Mesendoderm (in vitro differentiated cells): ENCODE results near the gene RGL1.

Experiments used
- DNase-seq: peaks from one replicate; pipeline ENCODE4 v3.0.0; 2013
- H2AK5ac ChIP-seq: 2 replicates; pipeline ENCODE4 v1.6.1; 2013; ENCODE audit warnings: low read length, inconsistent platforms
- H2BK120ac ChIP-seq: 2 replicates; pipeline ENCODE4 v1.6.1; 2013; ENCODE audit warnings: low read depth, mild to moderate bottlenecking, low read length, moderate library complexity, mixed read lengths
- H2BK15ac ChIP-seq: replicated peaks from 2 replicates; pipeline ENCODE4 v1.6.1; 2013; ENCODE audit warnings: low read depth, mild to moderate bottlenecking, moderate library complexity
- H2BK5ac ChIP-seq: 2 replicates; pipeline ENCODE4 v1.6.1; 2013; ENCODE audit warnings: low read length, inconsistent platforms
- H3K18ac ChIP-seq: 2 replicates; pipeline ENCODE4 v1.6.1; 2013; ENCODE audit warnings: mild to moderate bottlenecking, low read length, mixed read lengths
- H3K23ac ChIP-seq: one replicate; pipeline ENCODE4 v1.6.1; 2013; ENCODE audit warnings: low read length
- H3K27ac ChIP-seq: 2 replicates; pipeline ENCODE4 v1.5.1; 2013; ENCODE audit warnings: low read depth, mild to moderate bottlenecking, inconsistent platforms, low read length, moderate library complexity
- H3K27me3 ChIP-seq: 2 replicates; pipeline ENCODE4 v1.6.1; 2013; ENCODE audit warnings: low read length, control low read depth, mild to moderate bottlenecking, inconsistent platforms; ENCODE audit not compliant: insufficient read depth, poor library complexity
- H3K36me3 ChIP-seq: 2 replicates; pipeline ENCODE4 v1.6.1; 2013; ENCODE audit warnings: low read length, inconsistent platforms; ENCODE audit not compliant: control insufficient read depth, insufficient read depth
- H3K4ac ChIP-seq: one replicate; pipeline ENCODE4 v1.6.1; 2013; ENCODE audit warnings: low read depth, mild to moderate bottlenecking, low read length, moderate library complexity
- H3K4me1 ChIP-seq: 2 replicates; pipeline ENCODE4 v1.6.1; 2013; ENCODE audit warnings: low read depth, low read length, inconsistent platforms; ENCODE audit not compliant: control insufficient read depth
- H3K4me2 ChIP-seq: 2 replicates; pipeline ENCODE4 v1.6.1; 2013; ENCODE audit warnings: low read length
- H3K4me3 ChIP-seq: 2 replicates; pipeline ENCODE4 v1.5.1; 2013; ENCODE audit warnings: mild to moderate bottlenecking, low read length
- H3K56ac ChIP-seq: one replicate; pipeline ENCODE4 v1.6.1; 2013; ENCODE audit warnings: low read length
- H3K79me1 ChIP-seq: 2 replicates; pipeline ENCODE4 v1.6.1; 2013; ENCODE audit warnings: low read length, inconsistent platforms
- H3K79me2 ChIP-seq: 2 replicates; pipeline ENCODE4 v1.6.1; 2013; ENCODE audit warnings: mild to moderate bottlenecking, low read length; ENCODE audit not compliant: control insufficient read depth, insufficient read depth
- H3K9ac ChIP-seq: 2 replicates; pipeline ENCODE4 v1.6.1; 2013; ENCODE audit warnings: low read length, inconsistent platforms
- H4K5ac ChIP-seq: one replicate; pipeline ENCODE4 v1.6.1; 2013; ENCODE audit warnings: low read length
- H4K8ac ChIP-seq: one replicate; pipeline ENCODE4 v1.6.1; 2013; ENCODE audit warnings: low read depth, mild to moderate bottlenecking, control low read depth, low read length, moderate library complexity
- WGBS: extraction: QIAGEN DNeasy Blood & Tissue Kit; methylation state at CpG from one replicate; pipeline ENCODE4 v1.1.7; 2013; ENCODE audit warnings: low lambda C conversion rate, missing lambda C conversion rate; ENCODE audit not compliant: insufficient coverage; ENCODE audit errors: extremely low coverage; 5-methylcytosine and 5-hydroxymethylcytosine counted together

RGL1 gene

GRCh38 chr1:183914276-183914675 lies 109.4 kb downstream of the RGL1 start:
- H3K27me3 ChIP-seq: no peaks in the 10 kb centered on the region
- H3K4me1 ChIP-seq: no peaks in the 10 kb centered on the region
- H3K79me2 ChIP-seq: no peaks in the 10 kb centered on the region
- no peak overlapping the region for H3K4me3 ChIP-seq
- H3K56ac ChIP-seq: no peak overlapping the region
- no peak overlapping the region for H2BK120ac ChIP-seq
- H3K36me3 ChIP-seq: no peaks in the 10 kb centered on the region
- WGBS: no CpG with 5 or more reads among the region's 3 CpGs
- H2BK15ac ChIP-seq: no peak overlapping the region
- no peaks in the 10 kb centered on the region for H3K79me1 ChIP-seq
- no peak overlapping the region for H4K8ac ChIP-seq
- H3K23ac ChIP-seq: no peak overlapping the region
- H3K4ac ChIP-seq: no peak overlapping the region
- H4K5ac ChIP-seq: no peak overlapping the region
- H3K18ac ChIP-seq: no peak overlapping the region
- no peak overlapping the region for H2BK5ac ChIP-seq
- H3K9ac ChIP-seq: no peak overlapping the region
- H3K27ac ChIP-seq: no peak overlapping the region
- no peak overlapping the region for H3K4me2 ChIP-seq
- H2AK5ac ChIP-seq: no peak overlapping the region
- no peak for DNase-seq

- Histone ChIP-seq H3K18ac (no peak overlapping the region), H3K27me3 (no peaks in the 10 kb centered on the region), H2BK15ac (no peak overlapping the region), H3K9ac (no peak overlapping the region), H3K4me2 (no peak overlapping the region), H2BK5ac (no peak overlapping the region), H3K4ac (no peak overlapping the region), H3K23ac (no peak overlapping the region), H3K79me1 (no peaks in the 10 kb centered on the region), H2AK5ac (no peak overlapping the region), H4K5ac (no peak overlapping the region), H3K4me3 (no peak overlapping the region), H3K4me1 (no peaks in the 10 kb centered on the region), H3K36me3 (no peaks in the 10 kb centered on the region), H2BK120ac (no peak overlapping the region), H3K27ac (no peak overlapping the region), H3K56ac (no peak overlapping the region), H3K79me2 (no peaks in the 10 kb centered on the region), H4K8ac (no peak overlapping the region)
- DNase-seq: no peak
Observed at GRCh38 chr1:183914891-183915290, 110.0 kb downstream of the RGL1 start.

- H2BK120ac ChIP-seq: no peak overlapping the region
- H3K27me3 ChIP-seq: no peaks in the 10 kb centered on the region
- H3K79me2 ChIP-seq: no peaks in the 10 kb centered on the region
- peak overlapping the region; percentile 8 for H3K9ac ChIP-seq
- no peak overlapping the region for H4K8ac ChIP-seq
- H3K36me3 ChIP-seq: no peaks in the 10 kb centered on the region
- no CpG with 5 or more reads among the region's 10 CpGs for WGBS
- H3K4me2 ChIP-seq: no peak overlapping the region
- H3K27ac ChIP-seq: no peak overlapping the region
- no peak overlapping the region for H2AK5ac ChIP-seq
- no peak overlapping the region for H3K4ac ChIP-seq
- no peaks in the 10 kb centered on the region for H3K4me1 ChIP-seq
- no peak overlapping the region for H4K5ac ChIP-seq
- H3K79me1 ChIP-seq: no peaks in the 10 kb centered on the region
- no peak overlapping the region for H2BK15ac ChIP-seq
- peak; percentile 97 for DNase-seq
- no peak overlapping the region for H3K56ac ChIP-seq
- H3K4me3 ChIP-seq: no peak overlapping the region
- no peak overlapping the region for H3K23ac ChIP-seq
- H3K18ac ChIP-seq: no peak overlapping the region
- H2BK5ac ChIP-seq: no peak overlapping the region
Observed at GRCh38 chr1:183915625-183916510, 110.9 kb downstream of the RGL1 start.

- Histone ChIP-seq H3K56ac (no peak overlapping the region), H3K4me2 (no peak overlapping the region), H4K5ac (no peak overlapping the region), H3K79me1 (no peaks in the 10 kb centered on the region), H2BK120ac (no peak overlapping the region), H2BK5ac (no peak overlapping the region), H3K27ac (no peak overlapping the region), H4K8ac (no peak overlapping the region), H3K79me2 (no peaks in the 10 kb centered on the region), H3K18ac (no peak overlapping the region), H2BK15ac (no peak overlapping the region), H3K4me1 (no peaks in the 10 kb centered on the region), H3K4me3 (no peak overlapping the region), H3K36me3 (no peaks in the 10 kb centered on the region), H2AK5ac (no peak overlapping the region), H3K27me3 (no peaks in the 10 kb centered on the region), H3K9ac (no peak overlapping the region), H3K23ac (no peak overlapping the region), H3K4ac (no peak overlapping the region)
- no CpG with 5 or more reads among the region's 8 CpGs for WGBS
- no peak for DNase-seq
Observed at GRCh38 chr1:183916574-183916973, 111.7 kb downstream of the RGL1 start.

- Histone ChIP-seq H3K27ac (no peak overlapping the region), H3K4me2 (no peak overlapping the region), H3K56ac (no peak overlapping the region), H3K79me2 (no peaks in the 10 kb centered on the region), H3K79me1 (no peaks in the 10 kb centered on the region), H2BK120ac (no peak overlapping the region), H2BK5ac (no peak overlapping the region), H3K27me3 (no peaks in the 10 kb centered on the region), H4K5ac (no peak overlapping the region), H3K23ac (no peak overlapping the region), H2BK15ac (no peak overlapping the region), H2AK5ac (no peak overlapping the region), H3K36me3 (no peaks in the 10 kb centered on the region), H4K8ac (no peak overlapping the region), H3K4ac (no peak overlapping the region), H3K4me1 (no peaks in the 10 kb centered on the region), H3K9ac (no peak overlapping the region), H3K4me3 (no peak overlapping the region), H3K18ac (no peak overlapping the region)
- DNase-seq: peak; percentile 32
- no CpG with 5 or more reads among the region's 6 CpGs for WGBS
Observed at GRCh38 chr1:183918589-183918988, 113.7 kb downstream of the RGL1 start.

- no peaks in the 10 kb centered on the region for H3K36me3 ChIP-seq
- no peak overlapping the region for H3K27ac ChIP-seq
- H2BK15ac ChIP-seq: no peak overlapping the region
- no peak overlapping the region for H3K23ac ChIP-seq
- H3K27me3 ChIP-seq: no peaks in the 10 kb centered on the region
- no peak overlapping the region for H4K5ac ChIP-seq
- H3K4me2 ChIP-seq: no peak overlapping the region
- no peak overlapping the region for H3K4ac ChIP-seq
- no CpG with 5 or more reads among the region's 3 CpGs for WGBS
- H3K9ac ChIP-seq: no peak overlapping the region
- H2AK5ac ChIP-seq: no peak overlapping the region
- H3K79me1 ChIP-seq: no peaks in the 10 kb centered on the region
- H3K18ac ChIP-seq: no peak overlapping the region
- no peak overlapping the region for H4K8ac ChIP-seq
- H3K79me2 ChIP-seq: no peaks in the 10 kb centered on the region
- H3K4me1 ChIP-seq: no peaks in the 10 kb centered on the region
- no peak overlapping the region for H2BK5ac ChIP-seq
- no peak overlapping the region for H3K56ac ChIP-seq
- DNase-seq: no peak
- H3K4me3 ChIP-seq: no peak overlapping the region
- no peak overlapping the region for H2BK120ac ChIP-seq
Observed at GRCh38 chr1:183920651-183921050, 115.7 kb downstream of the RGL1 start.
